ENCODE data around the gene RASSF9.

The RASSF9 gene

GRCh38 chr12:85759623-85760022 lies 76.6 kb downstream of the RASSF9 start:
- no peak overlapping the region for H3K4me3 ChIP-seq (ENCODE audit: low read depth, low read length)
- no peak for DNase-seq (ENCODE audit: low read depth)
- TF ChIP-seq CTCF (IDR thresholded peaks at IDR 0.05; ENCODE audit: low read depth, low read length, missing control alignments), result no peak

- no peak for DNase-seq (ENCODE audit: low read depth)
- TF ChIP-seq CTCF (IDR thresholded peaks at IDR 0.05; ENCODE audit: low read depth, low read length, missing control alignments), result no peak
- H3K4me3 ChIP-seq (ENCODE audit: low read depth, low read length), result no peak overlapping the region
Observed at GRCh38 chr12:85759091-85759490, 77.1 kb downstream of the RASSF9 start.

- H3K4me3 ChIP-seq (ENCODE audit: low read depth, low read length), result no peak overlapping the region
- DNase-seq (ENCODE audit: low read depth), result no peak
- no peak for TF ChIP-seq CTCF (IDR thresholded peaks at IDR 0.05; ENCODE audit: low read depth, low read length, missing control alignments)
Observed at GRCh38 chr12:85755760-85756159, 80.4 kb downstream of the RASSF9 start.

Data from GM12864 (cell line).